Activated T-cell treated with anti-CD3 and anti-CD28 coated beads for 4 hours (primary cell): ENCODE measurements around the gene RUVBL2.
"Not testable (repeated sequence)": the region's sequence is repeated elsewhere in the genome, so short reads cannot be mapped to it uniquely, and the experiment has no call there.

Experiments
- DNase-seq: peaks from one replicate; pipeline ENCODE4 v3.0.0-alpha.2; 2020

RUVBL2 gene

GRCh38 chr19:49018388-49019241 lies 24.9 kb downstream of the RUVBL2 start:
- DNase-seq = not testable (repeated sequence)

DNA sequence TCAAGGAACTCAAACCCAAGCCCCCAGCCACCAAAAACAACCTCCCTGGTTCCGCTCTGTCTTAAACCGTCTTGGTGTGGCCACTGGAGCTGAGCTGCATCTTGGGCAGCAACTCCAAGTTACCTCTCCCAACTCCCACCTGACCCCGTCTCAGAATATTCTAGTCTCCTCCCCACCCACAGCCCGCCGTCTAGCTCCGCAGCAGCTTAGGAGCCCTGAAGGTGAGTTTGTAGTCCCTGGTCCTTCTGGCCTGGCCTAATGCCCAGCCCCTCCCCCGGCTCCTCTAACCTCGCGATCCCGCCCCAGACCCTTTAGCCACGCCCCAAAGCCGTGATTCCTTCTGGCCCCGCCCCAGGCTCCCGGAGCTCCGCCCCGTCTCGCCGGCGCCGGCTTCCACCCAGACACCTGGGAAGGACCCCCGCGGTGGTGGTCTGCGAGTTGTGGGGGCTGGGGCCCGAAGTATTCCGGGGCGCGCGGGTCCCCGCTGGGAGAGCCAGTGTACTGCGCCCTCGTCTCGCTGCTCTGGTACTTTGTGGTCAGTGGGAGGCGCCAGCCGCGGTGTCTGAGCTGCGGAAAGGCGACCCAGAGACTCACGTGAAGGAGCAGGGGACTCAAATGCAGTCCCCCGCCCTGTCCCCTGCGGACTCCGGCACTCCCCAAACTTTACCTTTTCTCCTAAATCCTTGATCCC lies 25.7 kb downstream of the RUVBL2 start:
- peak; percentile 51 for DNase-seq

DNA sequence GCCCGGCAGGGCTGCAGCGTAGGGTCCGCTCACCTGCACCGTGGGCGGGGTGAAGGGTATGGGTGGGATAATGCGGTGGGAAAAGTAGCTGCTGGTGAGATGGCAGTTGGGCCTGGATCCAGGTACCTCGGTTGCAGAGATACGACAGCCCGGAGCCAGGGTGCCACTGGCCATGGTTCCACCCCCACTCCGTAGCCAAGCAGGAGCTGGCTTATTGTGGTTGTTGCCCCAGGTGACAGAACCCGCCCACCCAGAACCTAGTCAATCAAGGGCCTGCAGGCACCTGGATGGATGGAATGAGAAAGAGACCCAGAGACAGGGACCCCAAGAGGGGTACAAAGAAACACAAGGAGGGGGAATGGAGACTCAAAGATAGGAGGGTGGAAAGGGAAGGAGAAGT lies 26.7 kb downstream of the RUVBL2 start:
- no peak for DNase-seq

DNA sequence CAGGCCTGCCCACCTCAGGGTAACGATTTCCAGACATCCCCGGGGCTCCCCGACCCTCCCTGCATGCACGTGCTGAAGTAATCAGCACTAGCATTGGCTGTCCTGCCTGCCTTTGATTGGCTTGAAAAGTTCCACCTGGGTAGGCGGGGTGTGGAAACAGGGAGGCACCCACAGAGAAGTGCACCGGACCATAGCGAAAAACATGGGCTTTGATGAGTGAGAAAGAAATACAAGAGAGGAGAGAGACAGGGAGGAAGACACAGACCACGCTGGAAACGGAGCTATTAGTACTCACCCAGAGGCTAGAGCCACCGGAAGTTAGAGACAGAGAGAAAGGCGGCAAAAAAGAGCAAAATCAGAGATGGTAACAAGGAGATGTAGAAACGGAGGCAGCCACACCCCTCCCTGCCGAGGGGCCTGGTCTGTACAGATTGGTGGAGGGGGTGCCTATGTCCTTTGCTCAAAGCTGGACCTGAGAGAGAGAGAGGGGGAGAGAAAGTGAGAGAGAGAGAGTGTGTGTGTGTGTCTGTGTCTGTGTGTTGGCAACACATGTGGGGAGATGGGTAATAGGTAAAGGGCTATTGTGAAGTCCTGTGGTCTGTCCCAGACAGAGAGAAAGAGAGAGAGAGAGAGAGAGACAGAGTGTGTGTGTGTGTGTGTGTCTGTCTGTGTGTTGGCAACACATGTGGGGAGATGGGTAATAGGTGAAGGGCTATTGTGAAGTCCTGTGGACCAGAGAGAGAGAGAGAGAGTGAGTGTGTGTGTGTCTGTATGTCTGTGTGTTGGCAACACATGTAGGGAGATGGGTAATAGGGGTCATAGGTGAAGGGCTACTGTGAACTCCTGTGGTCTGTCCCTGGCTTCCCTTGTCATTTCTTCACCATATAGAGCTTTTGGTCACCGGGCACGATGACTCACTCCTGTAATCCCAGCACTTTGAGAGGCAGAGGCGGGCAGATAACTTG lies 27.5 kb downstream of the RUVBL2 start:
- DNase-seq = no peak

DNA sequence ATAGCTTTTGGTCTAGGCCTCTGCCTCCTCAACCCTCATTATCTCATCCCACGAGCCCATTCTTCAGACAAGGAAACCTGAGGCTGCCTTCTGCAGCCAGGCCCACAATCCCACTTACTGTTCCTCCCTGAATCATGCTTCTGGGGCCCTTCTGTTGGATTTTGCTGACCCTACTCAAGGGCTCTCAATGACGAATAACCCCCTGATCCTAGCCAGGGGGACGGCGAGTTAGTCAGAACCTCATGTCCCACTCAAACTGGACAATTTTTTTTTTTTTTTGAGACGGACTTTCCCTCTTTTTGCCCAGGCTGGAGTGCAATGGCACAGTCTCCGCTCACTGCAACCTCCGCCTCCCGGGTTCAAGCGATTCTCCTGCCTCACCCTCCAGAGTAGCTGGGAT lies 28.4 kb downstream of the RUVBL2 start:
- DNase-seq = no peak

GRCh38 chr19:49024233-49024632 lies 30.5 kb downstream of the RUVBL2 start, which contains the start of gene CGB3:
Gene CGB3, minus strand, starts transcription at chr19:49024333. Its CDS starts 362 bp downstream, at chr19:49023971.
- not testable (repeated sequence) for DNase-seq

GRCh38 chr19:49025088-49025487 lies 31.4 kb downstream of the RUVBL2 start:
- not testable (repeated sequence) for DNase-seq

- DNase-seq = not testable (repeated sequence)
These were observed 31.9 kb downstream of the RUVBL2 start for GRCh38 chr19:49025599-49025998.

GRCh38 chr19:49028686-49029085 lies 35.0 kb downstream of the RUVBL2 start:
- DNase-seq = not testable (repeated sequence)

GRCh38 chr19:49029749-49030148 lies 36.1 kb downstream of the RUVBL2 start:
- not testable (repeated sequence) for DNase-seq

GRCh38 chr19:49030323-49030722 lies 36.6 kb downstream of the RUVBL2 start:
- DNase-seq = not testable (repeated sequence)

DNA sequence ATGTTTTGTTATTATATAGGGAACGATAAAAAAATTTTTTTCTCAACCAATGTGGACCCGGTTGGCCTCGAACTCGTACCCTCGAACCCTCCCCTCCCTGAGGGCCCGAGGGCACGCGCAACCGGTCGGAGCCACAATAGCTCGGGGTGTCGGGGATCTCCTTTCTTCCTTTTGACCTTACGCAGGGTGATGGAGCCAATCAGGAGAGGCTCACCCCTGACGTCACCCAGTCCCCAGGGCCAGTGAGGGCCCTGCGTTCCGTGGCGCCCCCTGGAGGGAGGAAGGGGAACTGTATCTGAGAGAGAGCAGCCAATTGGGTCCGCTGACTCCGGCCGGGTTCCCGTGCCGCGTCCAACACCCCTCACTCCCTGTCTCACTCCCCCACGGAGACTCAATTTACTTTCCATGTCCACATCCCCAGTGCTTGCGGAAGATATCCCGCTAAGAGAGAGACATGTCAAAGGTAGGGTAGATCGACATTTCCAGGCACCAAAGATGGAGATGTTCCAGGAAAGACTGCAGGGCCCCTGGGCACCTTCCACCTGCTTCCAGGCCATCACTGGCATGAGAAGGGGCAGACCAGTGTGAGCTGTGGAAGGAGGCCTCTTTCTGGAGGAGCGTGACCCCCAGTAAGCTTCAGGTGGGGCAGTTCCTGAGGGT lies 38.1 kb downstream of the RUVBL2 start, which contains the start of gene CGB2:
Gene CGB2 (plus strand): TSS at position 249 of the 660 bp plus-strand sequence. CDS start 206 bp downstream, at position 455.
- peak; percentile 23 for DNase-seq

- not testable (repeated sequence) for DNase-seq
These were observed 43.1 kb downstream of the RUVBL2 start, which contains the start of gene CGB1 for GRCh38 chr19:49036815-49037214. Gene CGB1, minus strand, starts transcription at chr19:49036895. Its CDS starts 184 bp downstream, at chr19:49036711.

DNA sequence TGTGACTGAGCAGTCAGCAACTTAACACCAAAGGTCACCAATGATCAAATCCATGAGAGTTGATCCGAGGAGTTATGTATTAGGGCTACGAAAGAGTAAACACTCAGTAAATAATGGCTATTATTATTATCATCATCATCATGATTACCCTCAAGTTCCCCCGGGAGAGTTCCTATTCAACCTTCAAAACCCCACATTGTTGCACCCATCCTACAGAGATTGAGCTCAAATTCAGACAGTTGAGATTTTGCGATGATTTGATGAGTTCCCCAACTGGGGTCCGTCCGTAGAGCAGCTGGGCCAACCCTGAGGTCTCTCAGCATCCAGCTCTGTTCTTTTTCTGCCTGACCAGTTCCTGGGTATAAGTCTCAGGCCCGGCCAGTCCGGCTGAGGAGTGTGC lies 44.4 kb downstream of the RUVBL2 start:
- DNase-seq = not testable (repeated sequence)

- not testable (repeated sequence) for DNase-seq
These were observed 45.0 kb downstream of the RUVBL2 start for GRCh38 chr19:49038557-49039276.

DNA sequence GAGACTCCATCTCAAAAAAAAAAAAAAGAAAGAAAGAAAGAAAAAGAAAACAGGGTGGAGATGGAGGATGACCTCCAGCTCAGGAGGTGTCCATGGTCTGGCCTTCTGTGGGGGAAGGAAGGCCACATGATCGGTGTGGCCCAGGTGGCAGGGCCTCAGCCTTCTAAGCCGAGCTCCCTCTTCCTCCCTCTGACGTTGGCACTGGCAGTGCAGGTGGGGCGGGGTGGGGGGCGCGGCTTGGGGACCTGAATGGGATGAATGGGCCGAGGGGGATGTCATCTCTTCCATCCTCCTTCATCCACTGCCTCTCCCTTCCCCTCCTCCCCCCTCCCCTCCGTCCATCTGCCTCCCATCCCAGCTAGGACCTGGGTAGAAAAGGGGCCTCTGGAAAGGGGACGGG lies 46.0 kb downstream of the RUVBL2 start:
- DNase-seq = not testable (repeated sequence)

DNA sequence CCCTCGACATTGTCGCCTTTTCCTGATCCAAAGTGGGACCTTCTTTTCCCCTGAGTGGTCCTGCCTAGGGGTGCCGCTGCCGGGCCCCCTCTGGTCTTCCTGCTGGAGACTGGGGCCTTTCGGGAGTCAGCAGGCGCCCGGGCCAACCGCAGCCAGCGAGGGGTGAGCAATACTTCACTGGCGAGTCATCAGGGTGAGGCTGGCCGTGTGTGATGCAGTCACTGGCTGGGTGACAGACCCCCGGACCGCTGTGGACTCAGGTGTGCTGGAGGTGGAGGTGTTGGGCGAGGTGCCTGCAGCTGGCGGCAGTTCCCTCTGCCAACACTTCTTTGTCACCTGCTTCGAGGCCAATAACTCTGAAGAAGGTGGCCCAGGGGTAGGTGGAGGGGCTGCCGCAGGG lies 48.5 kb downstream of the RUVBL2 start:
- no peak for DNase-seq

DNA sequence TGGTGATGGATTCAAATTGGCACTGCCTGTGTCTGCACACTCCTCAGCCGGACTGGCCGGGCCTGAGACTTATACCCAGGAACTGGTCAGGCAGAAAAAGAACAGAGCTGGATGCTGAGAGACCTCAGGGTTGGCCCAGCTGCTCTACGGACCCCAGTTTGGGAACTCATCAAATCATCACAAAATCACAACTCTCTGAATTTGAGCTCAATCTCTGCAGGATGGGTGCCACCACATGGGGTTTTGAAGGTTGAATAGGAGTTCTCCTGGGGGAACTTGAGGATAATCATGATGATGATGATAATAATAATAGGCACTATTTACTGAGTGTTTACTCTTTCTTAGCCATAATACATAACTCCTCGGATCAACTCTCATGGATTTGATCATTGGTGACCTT lies 49.0 kb downstream of the RUVBL2 start:
- not testable (repeated sequence) for DNase-seq

GRCh38 chr19:49043548-49043947 lies 49.9 kb downstream of the RUVBL2 start, which contains the start of gene CGB5:
Gene CGB5, plus strand, starts transcription at chr19:49043848. Its CDS starts 362 bp downstream, at chr19:49044210.
- DNase-seq = not testable (repeated sequence)

GRCh38 chr19:49049011-49049410 lies 55.3 kb downstream of the RUVBL2 start, which contains the start of gene CGB8:
Gene CGB8, minus strand, starts transcription at chr19:49049111. Its CDS starts 372 bp downstream, at chr19:49048739.
- DNase-seq = not testable (repeated sequence)

DNA sequence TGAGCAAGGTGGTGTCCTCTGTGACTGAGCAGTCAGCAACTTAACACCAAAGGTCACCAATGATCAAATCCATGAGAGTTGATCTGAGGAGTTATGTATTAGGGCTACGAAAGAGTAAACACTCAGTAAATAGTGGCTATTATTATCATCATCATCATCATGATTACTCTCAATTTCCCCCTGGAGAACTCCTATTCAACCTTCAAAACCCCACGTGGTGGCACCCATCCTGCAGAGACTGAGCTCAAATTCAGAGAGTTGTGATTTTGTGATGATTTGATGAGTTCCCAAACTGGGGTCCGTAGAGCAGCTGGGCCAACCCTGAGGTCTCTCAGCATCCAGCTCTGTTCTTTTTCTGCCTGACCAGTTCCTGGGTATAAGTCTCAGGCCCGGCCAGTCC lies 56.1 kb downstream of the RUVBL2 start:
- not testable (repeated sequence) for DNase-seq
